Panc1 (cell line): Measurements from ENCODE around the gene SKI. TPM values are rescaled to one million over a fixed set of nuclear protein-coding genes. Genes with fewer than 3 reads are reported as not detected.

Source experiments
- ATAC-seq: fragments of 200-7000 bp; cut with Tn5 transposase; 2 replicates; pipeline ENCODE4 v1.9.1; 2020; ENCODE audit warnings: mild to moderate bottlenecking, moderate library complexity
- BruUV-seq: library from RNA; stranded (reverse); fragments of 400-500 nt; replicated peaks from 2 replicates; lab custom pipeline; 2021; lab: Mats Ljungman, UMichigan
- CTCF ChIA-PET: fragments of 300-600 bp; sonication (Branson Sonifier 250); formaldehyde crosslinking; loops from one replicate; lab custom pipeline; 2022; ENCODE audit warnings: antibody characterized with exemption; lab: Charles Lee
- POLR2A ChIA-PET: fragments of 300-600 bp; sonication (Branson Sonifier 250); formaldehyde crosslinking; loops from one replicate; lab custom pipeline; 2022; ENCODE audit warnings: antibody characterized with exemption; lab: Charles Lee
- DNase-seq: peaks from one replicate; pipeline ENCODE4 v3.0.0-alpha.2; 2010; ENCODE audit warnings: low read depth, low spot score
- H3K27ac ChIP-seq: 2 replicates; pipeline ENCODE4 v1.5.1; 2011; ENCODE audit warnings: mild to moderate bottlenecking, low read length, inconsistent platforms
- H3K27me3 ChIP-seq: fragments of 200-500 bp; sonication (Bioruptor generic); 2 replicates; pipeline ENCODE4 v1.6.0; 2014; ENCODE audit warnings: low read length, inconsistent platforms; ENCODE audit not compliant: control insufficient read depth, insufficient read depth
- H3K36me3 ChIP-seq: fragments of 200-500 bp; sonication (Bioruptor generic); 2 replicates; pipeline ENCODE4 v1.5.1; 2014; ENCODE audit warnings: inconsistent platforms, mild to moderate bottlenecking, low read length, moderate library complexity; ENCODE audit not compliant: control insufficient read depth, insufficient read depth
- H3K4me1 ChIP-seq: 2 replicates; pipeline ENCODE4 v1.5.1; 2011; ENCODE audit warnings: inconsistent platforms, mild to moderate bottlenecking, low read length, moderate library complexity; ENCODE audit not compliant: control insufficient read depth, insufficient read depth
- H3K4me3 ChIP-seq, 2 experiments: 2 replicates each; pipeline ENCODE4 v1.5.1; 2011 to 2012; ENCODE audit warnings: low read depth in 2 of 2, low read length in 2 of 2, mild to moderate bottlenecking in 2 of 2, inconsistent platforms in 1 of 2, moderate library complexity in 1 of 2
- H3K9me3 ChIP-seq: fragments of 200-500 bp; sonication (Bioruptor generic); 2 replicates; pipeline ENCODE4 v1.5.1; 2014; ENCODE audit warnings: low read depth, mild to moderate bottlenecking, inconsistent platforms, low read length, moderate library complexity; ENCODE audit not compliant: control insufficient read depth, insufficient read depth
- CTCF ChIP-seq: fragments of 450-650 bp; IDR thresholded peaks from 2 replicates; pipeline ENCODE4 v1.5.1; 2017; ENCODE audit warnings: mild to moderate bottlenecking
- POLR2AphosphoS5 ChIP-seq: IDR thresholded peaks from 2 replicates; pipeline ENCODE4 v1.6.1; 2012; ENCODE audit warnings: mild to moderate bottlenecking, low read depth, low read length, moderate library complexity
- REST ChIP-seq, 2 experiments: IDR thresholded peaks; 2 replicates each; pipeline ENCODE4 v1.6.1; 2011 to 2012; ENCODE audit warnings: low read depth in 2 of 2, control low read depth in 1 of 2, low read length in 1 of 2, mild to moderate bottlenecking in 1 of 2, moderate library complexity in 1 of 2; ENCODE audit not compliant: insufficient read depth in 1 of 2
- SIN3A ChIP-seq: IDR thresholded peaks from 2 replicates; pipeline ENCODE4 v1.6.1; 2012; ENCODE audit warnings: low read depth, mild to moderate bottlenecking, low read length, moderate library complexity, borderline replicate concordance; ENCODE audit not compliant: insufficient read depth
- TCF7L2 ChIP-seq: IDR thresholded peaks from 2 replicates; pipeline ENCODE4 v1.6.1; 2011; ENCODE audit warnings: mild to moderate bottlenecking, low read depth, low read length, inconsistent platforms
- in situ Hi-C: cut with HindIII; loops from 2 replicates; pipeline ENCODE4 v1.10.0; 2016; ENCODE audit warnings: low sequenced_read_pairs, low pct_unique_long_range_greater_than_20kb
- intact Hi-C: fragments of 100-400 bp; cut with micrococcal nuclease; formaldehyde crosslinking; loops from one replicate; pipeline ENCODE4 v1.10.0; 2022; ENCODE audit not compliant: unreplicated experiment
- total RNA-seq: library from RNA; stranded (reverse); gene quantifications from one replicate; pipeline ENCODE4 v1.2.1, GENCODE V29; 2021; ENCODE audit not compliant: unreplicated experiment

SKI gene
- total RNA-seq, 1 experiment from 2014 or later: 63.2 TPM

- Histone ChIP-seq H3K9me3 (no peaks in the 10 kb centered on the region), H3K27ac (no peak overlapping the region), H3K36me3 (no peaks in the 10 kb centered on the region; the same call in none of the 2 replicates), H3K4me1 (peaks cover 3% of the 10 kb centered on the region; the same call in 1 of the 2 replicates), H3K4me3 (no peak overlapping the region), H3K27me3 (no peaks in the 10 kb centered on the region)
- no peak for TF ChIP-seq TCF7L2
- TF ChIP-seq REST (IDR thresholded peaks at IDR 0.05; ENCODE audit: insufficient read depth in 1 of 2, low read depth in 2 of 2, low read length in 1 of 2): no peak
- TF ChIP-seq CTCF: no peak
- TF ChIP-seq POLR2AphosphoS5: no peak
- TF ChIP-seq SIN3A: no peak
- in situ Hi-C loops: no loop called here
- no peak for ATAC-seq
- intact Hi-C loops: no loop called here
- ChIA-PET POLR2A (no interaction called here), CTCF (no interaction called here)
- DNase-seq: no peak
- no TSS peak for BruUV-seq
These were observed 76.2 kb downstream of the SKI start for GRCh38 chr1:2304282-2304681.

- in situ Hi-C loops: no loop called here
These were observed 77.0 kb downstream of the SKI start for GRCh38 chr1:2304921-2305681.

More at GRCh38 chr1:2304921-2305681, 77.0 kb downstream of the SKI start:
- POLR2A ChIA-PET: no interaction called here
- BruUV-seq: no TSS peak
- DNase-seq: no peak
- H3K36me3 ChIP-seq: no peaks in the 10 kb centered on the region; the same call in none of the 2 replicates
- no peaks in the 10 kb centered on the region for H3K9me3 ChIP-seq
- H3K27me3 ChIP-seq: no peaks in the 10 kb centered on the region
- ATAC-seq: no peak
- intact Hi-C loops: no loop called here
- H3K4me3 ChIP-seq: no peak overlapping the region
- no peak for TF ChIP-seq CTCF
- TF ChIP-seq SIN3A: no peak
- TF ChIP-seq REST (IDR thresholded peaks at IDR 0.05; ENCODE audit: insufficient read depth in 1 of 2, low read depth in 2 of 2, low read length in 1 of 2): no peak
- TF ChIP-seq TCF7L2: no peak
- no peak for TF ChIP-seq POLR2AphosphoS5
- CTCF ChIA-PET: no interaction called here
- no peak overlapping the region for H3K27ac ChIP-seq
- H3K4me1 ChIP-seq: peaks cover 7% of the 10 kb centered on the region
